Measurements from ENCODE around the gene TMEM89. TPM values are rescaled to one million over a fixed set of nuclear protein-coding genes. Genes with fewer than 3 reads are reported as not detected.

TMEM89 gene
- total and polyA plus RNA-seq, 2 experiments from 2014 or later: not detected

GRCh38 chr3:48647714-48648113, 26.1 kb upstream of the TMEM89 start:
- Histone ChIP-seq H3K9me2 (ENCODE audit: insufficient read depth) (no peaks in the 10 kb centered on the region), H3K27me3 (ENCODE audit: insufficient read depth) (no peaks in the 10 kb centered on the region), H4K20me1 (replicated peaks; ENCODE audit: insufficient read depth) (0 out of 2 replicates have a peak, but pooled peaks cover 3% of the 10 kb centered on the region), H3K4me1 (ENCODE audit: insufficient read depth) (no peaks in the 10 kb centered on the region), H3K79me2 (replicated peaks; ENCODE audit: insufficient read depth) (no peaks in the 10 kb centered on the region), H3K4me3 (no peak overlapping the region), H3K36me3 (ENCODE audit: insufficient read depth) (no peaks in the 10 kb centered on the region; the same call in 1 of the 2 replicates), H3K27ac (ENCODE audit: low read depth) (no peak overlapping the region), H2AFZ (no peak overlapping the region), H3K4me2 (no peak overlapping the region), H3F3A (replicated peaks; ENCODE audit: low read depth) (no peaks in the 10 kb centered on the region)
- Mint-ChIP-seq H3K4me1 (no peaks in the 10 kb centered on the region), H3K9me3 (no peaks in the 10 kb centered on the region), H3K27me3 (ENCODE audit: insufficient read depth, low read depth, poor library complexity) (peaks cover 7% of the 10 kb centered on the region), H3K36me3 (ENCODE audit: low read depth) (peaks cover 20% of the 10 kb centered on the region; the same call in 2 of the 3 replicates), H3K27ac (no peak overlapping the region), H3K4me3 (no peak overlapping the region)
- DNase-seq (ENCODE audit: low spot score): no peak
- ATAC-seq: no peak
- no peak for TF ChIP-seq CREB1 (CRISPR knock-in tag; IDR thresholded peaks at IDR 0.05; ENCODE audit: low read depth)
- TF ChIP-seq JUNB (IDR thresholded peaks at IDR 0.05; ENCODE audit: unreplicated experiment): no peak
- no peak for TF ChIP-seq EZH2 (IDR thresholded peaks at IDR 0.05; ENCODE audit: low read depth, unreplicated experiment)
- no peak for TF ChIP-seq POLR2AphosphoS5 (IDR thresholded peaks at IDR 0.05; ENCODE audit: low read depth)
- no peak for TF ChIP-seq ZNF331 (CRISPR knock-in tag; IDR thresholded peaks at IDR 0.05; ENCODE audit: low read depth)
- no peak for TF ChIP-seq ETS1 (IDR thresholded peaks at IDR 0.05)
- TF ChIP-seq CTCF (conservative IDR thresholded peaks at IDR 0.05; ENCODE audit: low read depth in 2 of 2): no peak
- TF ChIP-seq ZNF462 (CRISPR knock-in tag; IDR thresholded peaks at IDR 0.05): no peak
- TF ChIP-seq NANOG (IDR thresholded peaks at IDR 0.05; ENCODE audit: borderline replicate concordance): no peak
- no peak for TF ChIP-seq ZNF114 (CRISPR knock-in tag; IDR thresholded peaks at IDR 0.05)
- TF ChIP-seq EZH2phosphoT487 (IDR thresholded peaks at IDR 0.05; ENCODE audit: unreplicated experiment): no peak
- no peak for TF ChIP-seq REST (IDR thresholded peaks at IDR 0.05; ENCODE audit: unreplicated experiment)
- no peak for TF ChIP-seq STAT1 (IDR thresholded peaks at IDR 0.05; ENCODE audit: unreplicated experiment)

All from GM23338 (cell line).